GM12865 (cell line): Measurements from ENCODE around the gene ITFG2.

Experiments used
- DNase-seq: peaks from one replicate; pipeline ENCODE4 v3.0.0; 2010; ENCODE audit warnings: low read depth
- H3K4me3 ChIP-seq: 2 replicates; pipeline ENCODE4 v1.5.1; 2011; ENCODE audit warnings: mild to moderate bottlenecking, low read depth, low read length, control low read depth
- CTCF ChIP-seq: IDR thresholded peaks from 2 replicates; pipeline ENCODE4 v1.5.1; 2011; ENCODE audit warnings: low read length, control low read depth, low read depth, inconsistent platforms; ENCODE audit not compliant: insufficient read depth; ENCODE audit errors: missing control alignments

ITFG2 gene

DNA sequence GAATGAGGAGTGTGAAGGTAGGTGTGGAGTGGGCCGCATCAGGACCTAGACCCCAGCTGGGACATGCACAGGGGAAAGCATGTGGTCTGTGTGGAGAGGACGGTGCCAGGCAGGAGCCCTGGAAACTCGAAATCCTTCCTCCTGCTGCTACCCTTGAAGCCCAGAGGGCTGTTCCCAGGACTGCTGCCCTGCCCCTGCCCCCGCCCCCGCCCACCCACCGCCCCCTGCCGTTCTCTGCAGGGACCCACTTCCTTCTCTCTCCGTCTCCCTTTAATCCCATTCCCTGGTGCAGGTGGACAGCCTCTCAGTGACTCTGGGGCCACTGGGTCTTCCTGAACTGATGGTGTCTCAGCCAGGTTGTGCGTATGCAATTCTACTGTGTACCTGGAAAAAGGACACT, 8.0 kb downstream of the ITFG2 start:
- no peak for TF ChIP-seq CTCF

GRCh38 chr12:2823483-2823882, 11.0 kb downstream of the ITFG2 start:
- H3K4me3 ChIP-seq, result no peak overlapping the region
- TF ChIP-seq CTCF, result no peak
- no peak for DNase-seq

More for the DNA sequence above, 8.0 kb downstream of the ITFG2 start:
- DNase-seq, result no peak
- no peak overlapping the region for H3K4me3 ChIP-seq

- no peak overlapping the region for H3K4me3 ChIP-seq
- TF ChIP-seq CTCF, result no peak
- DNase-seq, result no peak
Measured at GRCh38 chr12:2824541-2824940, 12.1 kb downstream of the ITFG2 start.

DNA sequence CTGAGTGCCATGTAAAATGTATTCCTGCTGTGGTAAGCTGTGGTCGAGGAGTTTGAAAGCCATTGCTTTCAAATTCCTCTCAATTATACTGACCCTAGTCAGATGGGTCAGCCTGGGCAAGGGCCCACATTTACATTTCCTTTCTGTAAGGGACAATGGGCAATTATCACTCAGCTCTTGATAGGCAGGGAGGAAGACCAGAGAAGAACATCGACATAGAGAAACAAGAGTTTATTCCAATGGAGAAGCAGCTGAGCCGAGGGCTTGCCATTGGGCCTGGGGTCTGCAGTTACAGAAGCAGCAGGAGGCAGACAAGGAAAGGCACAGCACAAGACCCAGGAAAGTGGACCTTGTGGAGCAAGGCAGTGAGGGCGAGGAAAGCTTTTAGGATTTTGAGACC, 12.7 kb downstream of the ITFG2 start:
- no peak for DNase-seq
- TF ChIP-seq CTCF, result no peak
- no peak overlapping the region for H3K4me3 ChIP-seq

GRCh38 chr12:2826036-2826435, 13.6 kb downstream of the ITFG2 start:
- H3K4me3 ChIP-seq, result no peak overlapping the region
- DNase-seq, result no peak
- no peak for TF ChIP-seq CTCF

GRCh38 chr12:2826721-2827515, 14.4 kb downstream of the ITFG2 start:
- DNase-seq, result no peak
- TF ChIP-seq CTCF, result no peak
- H3K4me3 ChIP-seq, result no peak overlapping the region

DNA sequence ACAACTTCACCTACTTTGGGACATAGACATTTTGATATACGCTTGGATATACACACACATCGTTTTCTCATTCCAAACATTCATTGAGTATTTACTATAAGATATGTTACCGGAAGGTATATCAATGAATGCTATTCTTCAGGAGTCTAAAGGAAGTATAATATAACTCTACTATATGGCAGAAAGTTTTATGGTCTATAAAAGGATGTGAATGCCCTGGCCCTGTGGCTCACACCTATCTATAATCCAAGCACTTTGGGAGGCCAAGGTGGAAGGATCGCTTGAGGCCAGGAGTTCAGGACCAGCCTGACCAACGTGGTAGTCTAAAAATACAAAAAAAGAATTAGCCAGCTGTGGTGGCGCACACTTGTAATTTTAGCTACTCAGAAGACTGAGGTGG, 16.8 kb downstream of the ITFG2 start:
- H3K4me3 ChIP-seq, result no peak overlapping the region
- TF ChIP-seq CTCF, result no peak
- DNase-seq, result no peak
